Neural cell (in vitro differentiated cells): ENCODE measurements around the gene ANKS1A. TPM values are rescaled to one million over a fixed set of nuclear protein-coding genes. Genes with fewer than 3 reads are reported as not detected.
"Not testable (repeated sequence)": the region's sequence is repeated elsewhere in the genome, so short reads cannot be mapped to it uniquely, and the experiment has no call there.

Source experiments
- H2AFZ ChIP-seq: fragments of 200-600, 300-800 bp; sonication (generic), shearing (Covaris generic); 2 replicates; pipeline ENCODE4 v1.6.0; 2014; ENCODE audit warnings: low read depth, mild to moderate bottlenecking, antibody characterized with exemption, low read length, moderate library complexity
- H3F3A ChIP-seq: fragments of 200-600 bp; shearing (Covaris generic); 2 replicates; pipeline ENCODE4 v1.6.1; 2016; ENCODE audit warnings: mild to moderate bottlenecking, moderate library complexity, mixed read lengths, antibody characterized with exemption, low read length; ENCODE audit not compliant: insufficient read depth, poor library complexity, severe bottlenecking
- H3K27ac ChIP-seq: fragments of 200-600, 300-800 bp; sonication (generic), shearing (Covaris generic); 2 replicates; pipeline ENCODE4 v1.5.1; 2014; ENCODE audit warnings: mild to moderate bottlenecking, low read length, moderate library complexity
- H3K27me3 ChIP-seq: fragments of 300-800, 200-600 bp; sonication (generic), shearing (Covaris generic); 2 replicates; pipeline ENCODE4 v1.6.0; 2014; ENCODE audit warnings: mild to moderate bottlenecking, low read depth, low read length, moderate library complexity; ENCODE audit not compliant: insufficient read depth
- H3K36me3 ChIP-seq: fragments of 300-800, 200-600 bp; sonication (generic), shearing (Covaris generic); 2 replicates; pipeline ENCODE4 v1.5.1; 2014; ENCODE audit warnings: mild to moderate bottlenecking, antibody characterized with exemption, low read length, moderate library complexity; ENCODE audit not compliant: insufficient read depth
- H3K4me2 ChIP-seq: fragments of 300-800, 200-600 bp; sonication (generic), shearing (Covaris generic); 2 replicates; pipeline ENCODE4 v1.6.0; 2014; ENCODE audit warnings: mild to moderate bottlenecking, low read length
- H3K4me3 ChIP-seq: fragments of 300-800, 200-600 bp; sonication (generic), shearing (Covaris generic); 2 replicates; pipeline ENCODE4 v1.5.1; 2014; ENCODE audit warnings: mild to moderate bottlenecking, low read length, moderate library complexity
- H3K79me2 ChIP-seq: fragments of 200-600 bp; shearing (Covaris generic); replicated peaks from 2 replicates; pipeline ENCODE4 v1.6.0; 2014; ENCODE audit warnings: mild to moderate bottlenecking, low read length, moderate library complexity; ENCODE audit not compliant: insufficient read depth
- H3K9ac ChIP-seq: fragments of 300-800, 200-600 bp; sonication (generic), shearing (Covaris generic); 2 replicates; pipeline ENCODE4 v1.6.1; 2016; ENCODE audit warnings: mild to moderate bottlenecking, low read length, mixed read lengths
- H3K9me2 ChIP-seq: fragments of 200-600 bp; shearing (Covaris generic); 2 replicates; pipeline ENCODE4 v1.6.1; 2016; ENCODE audit warnings: mild to moderate bottlenecking, low read length, mixed read lengths; ENCODE audit not compliant: insufficient read depth
- H3K9me3 ChIP-seq: fragments of 200-600, 300-800 bp; sonication (generic), shearing (Covaris generic); 2 replicates; pipeline ENCODE4 v1.6.1; 2016; ENCODE audit warnings: mild to moderate bottlenecking, mixed run types, low read length, moderate library complexity, mixed read lengths
- H4K20me1 ChIP-seq: fragments of 200-600 bp; shearing (Covaris generic); 2 replicates; pipeline ENCODE4 v1.6.1; 2016; ENCODE audit warnings: mild to moderate bottlenecking, mixed run types; ENCODE audit not compliant: insufficient read depth
- EP300 ChIP-seq: fragments of 450-650 bp; conservative IDR thresholded peaks from 2 replicates; pipeline ENCODE4 v1.6.1; 2014; ENCODE audit warnings: antibody characterized with exemption, mild to moderate bottlenecking, moderate library complexity; ENCODE audit not compliant: poor library complexity, severe bottlenecking
- EZH2 ChIP-seq: fragments of 200-600, 300-800 bp; shearing (Covaris generic), sonication (generic); IDR thresholded peaks from 2 replicates; pipeline ENCODE4 v1.6.1; 2014; ENCODE audit warnings: antibody characterized with exemption, low read length, borderline replicate concordance, mild to moderate bottlenecking; ENCODE audit not compliant: insufficient read depth, poor library complexity, severe bottlenecking
- MXI1 ChIP-seq: fragments of 450-650 bp; conservative IDR thresholded peaks from 2 replicates; pipeline ENCODE4 v1.6.1; 2014; ENCODE audit warnings: antibody characterized with exemption, mild to moderate bottlenecking; ENCODE audit not compliant: poor library complexity, severe bottlenecking
- POLR2AphosphoS5 ChIP-seq: IDR thresholded peaks from 2 replicates; pipeline ENCODE4 v1.6.1; 2012
- RAD21 ChIP-seq: fragments of 450-650 bp; conservative IDR thresholded peaks from 2 replicates; pipeline ENCODE4 v1.6.1; 2014; ENCODE audit warnings: antibody characterized with exemption, mild to moderate bottlenecking, moderate library complexity
- SMC3 ChIP-seq: fragments of 450-650 bp; conservative IDR thresholded peaks from 2 replicates; pipeline ENCODE4 v1.6.1; 2014; ENCODE audit warnings: antibody characterized with exemption, mild to moderate bottlenecking, moderate library complexity; ENCODE audit not compliant: poor library complexity
- TAF1 ChIP-seq: IDR thresholded peaks from 2 replicates; pipeline ENCODE4 v1.6.1; 2012; ENCODE audit warnings: low read depth
- polyA plus RNA-seq: library from polyadenylated mRNA; depleted of rRNA; stranded (reverse); fragments of >200 nt; gene quantifications from 2 replicates; pipeline ENCODE4 v1.2.3, GENCODE V29; 2014
- TF ChIP-seq, protein P1 (sequence below): IDR thresholded peaks from 2 replicates; pipeline ENCODE4 v1.6.1; 2012; ENCODE audit warnings: borderline replicate concordance
- TF ChIP-seq, protein P2 (sequence below): fragments of 450-650 bp; IDR thresholded peaks from 2 replicates; pipeline ENCODE4 v1.5.1; 2014; ENCODE audit warnings: antibody characterized with exemption, mild to moderate bottlenecking, moderate library complexity; ENCODE audit not compliant: poor library complexity, severe bottlenecking

The ANKS1A gene
- polyA plus RNA-seq, 1 donor from 2014 or later = 22.6 TPM

DNA sequence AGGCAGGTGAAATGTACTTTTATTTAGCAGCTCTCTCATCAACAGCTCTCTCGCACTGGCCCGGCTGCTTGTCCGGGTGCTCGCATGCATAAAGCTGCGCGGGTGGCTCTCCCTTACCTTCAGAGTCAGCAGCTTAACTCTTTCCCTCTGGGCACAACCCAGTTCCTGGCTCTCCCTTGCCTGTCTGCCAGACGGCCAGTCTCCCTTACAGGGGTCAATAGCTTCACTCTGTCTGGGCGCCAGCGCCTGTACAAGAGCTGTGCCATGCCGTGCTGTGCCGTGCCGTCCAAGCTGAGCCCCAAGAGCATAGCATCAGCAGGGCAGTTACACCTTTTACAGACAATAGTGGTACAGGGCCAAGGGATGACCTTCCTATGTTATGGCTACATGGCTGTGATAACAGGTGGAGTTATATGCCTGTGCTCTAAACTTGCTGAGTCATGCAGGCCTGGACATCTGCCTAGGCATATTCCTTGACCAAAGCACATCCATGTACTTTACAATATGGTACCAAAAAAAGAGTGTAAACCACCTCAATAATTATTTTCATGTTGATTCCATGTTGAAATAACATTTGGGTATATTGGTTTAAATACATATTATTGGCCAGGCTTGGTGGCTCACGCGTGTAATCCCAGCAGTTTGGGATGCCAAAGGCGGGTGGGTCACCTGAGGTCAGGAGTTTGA, 49.2 kb upstream of the ANKS1A start:
- Histone ChIP-seq H3F3A (no peaks in the 10 kb centered on the region), H3K4me2 (no peak overlapping the region), H3K9me2 (no peaks in the 10 kb centered on the region), H3K9ac (no peak overlapping the region), H3K9me3 (no peaks in the 10 kb centered on the region), H2AFZ (no peak overlapping the region), H3K79me2 (no peaks in the 10 kb centered on the region), H4K20me1 (no peaks in the 10 kb centered on the region), H3K27me3 (no peaks in the 10 kb centered on the region), H3K4me3 (no peak overlapping the region), H3K27ac (no peak overlapping the region), H3K36me3 (no peaks in the 10 kb centered on the region)
- TF ChIP-seq RAD21 = no peak
- TF ChIP-seq EP300 = no peak
- TF ChIP-seq POLR2AphosphoS5 = no peak
- no peak for TF ChIP-seq MXI1
- no peak for TF ChIP-seq SMC3
- TF ChIP-seq, protein P1, sequence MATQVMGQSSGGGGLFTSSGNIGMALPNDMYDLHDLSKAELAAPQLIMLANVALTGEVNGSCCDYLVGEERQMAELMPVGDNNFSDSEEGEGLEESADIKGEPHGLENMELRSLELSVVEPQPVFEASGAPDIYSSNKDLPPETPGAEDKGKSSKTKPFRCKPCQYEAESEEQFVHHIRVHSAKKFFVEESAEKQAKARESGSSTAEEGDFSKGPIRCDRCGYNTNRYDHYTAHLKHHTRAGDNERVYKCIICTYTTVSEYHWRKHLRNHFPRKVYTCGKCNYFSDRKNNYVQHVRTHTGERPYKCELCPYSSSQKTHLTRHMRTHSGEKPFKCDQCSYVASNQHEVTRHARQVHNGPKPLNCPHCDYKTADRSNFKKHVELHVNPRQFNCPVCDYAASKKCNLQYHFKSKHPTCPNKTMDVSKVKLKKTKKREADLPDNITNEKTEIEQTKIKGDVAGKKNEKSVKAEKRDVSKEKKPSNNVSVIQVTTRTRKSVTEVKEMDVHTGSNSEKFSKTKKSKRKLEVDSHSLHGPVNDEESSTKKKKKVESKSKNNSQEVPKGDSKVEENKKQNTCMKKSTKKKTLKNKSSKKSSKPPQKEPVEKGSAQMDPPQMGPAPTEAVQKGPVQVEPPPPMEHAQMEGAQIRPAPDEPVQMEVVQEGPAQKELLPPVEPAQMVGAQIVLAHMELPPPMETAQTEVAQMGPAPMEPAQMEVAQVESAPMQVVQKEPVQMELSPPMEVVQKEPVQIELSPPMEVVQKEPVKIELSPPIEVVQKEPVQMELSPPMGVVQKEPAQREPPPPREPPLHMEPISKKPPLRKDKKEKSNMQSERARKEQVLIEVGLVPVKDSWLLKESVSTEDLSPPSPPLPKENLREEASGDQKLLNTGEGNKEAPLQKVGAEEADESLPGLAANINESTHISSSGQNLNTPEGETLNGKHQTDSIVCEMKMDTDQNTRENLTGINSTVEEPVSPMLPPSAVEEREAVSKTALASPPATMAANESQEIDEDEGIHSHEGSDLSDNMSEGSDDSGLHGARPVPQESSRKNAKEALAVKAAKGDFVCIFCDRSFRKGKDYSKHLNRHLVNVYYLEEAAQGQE = no peak
- TF ChIP-seq TAF1 = no peak
- TF ChIP-seq, protein P2, sequence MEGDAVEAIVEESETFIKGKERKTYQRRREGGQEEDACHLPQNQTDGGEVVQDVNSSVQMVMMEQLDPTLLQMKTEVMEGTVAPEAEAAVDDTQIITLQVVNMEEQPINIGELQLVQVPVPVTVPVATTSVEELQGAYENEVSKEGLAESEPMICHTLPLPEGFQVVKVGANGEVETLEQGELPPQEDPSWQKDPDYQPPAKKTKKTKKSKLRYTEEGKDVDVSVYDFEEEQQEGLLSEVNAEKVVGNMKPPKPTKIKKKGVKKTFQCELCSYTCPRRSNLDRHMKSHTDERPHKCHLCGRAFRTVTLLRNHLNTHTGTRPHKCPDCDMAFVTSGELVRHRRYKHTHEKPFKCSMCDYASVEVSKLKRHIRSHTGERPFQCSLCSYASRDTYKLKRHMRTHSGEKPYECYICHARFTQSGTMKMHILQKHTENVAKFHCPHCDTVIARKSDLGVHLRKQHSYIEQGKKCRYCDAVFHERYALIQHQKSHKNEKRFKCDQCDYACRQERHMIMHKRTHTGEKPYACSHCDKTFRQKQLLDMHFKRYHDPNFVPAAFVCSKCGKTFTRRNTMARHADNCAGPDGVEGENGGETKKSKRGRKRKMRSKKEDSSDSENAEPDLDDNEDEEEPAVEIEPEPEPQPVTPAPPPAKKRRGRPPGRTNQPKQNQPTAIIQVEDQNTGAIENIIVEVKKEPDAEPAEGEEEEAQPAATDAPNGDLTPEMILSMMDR = no peak

DNA sequence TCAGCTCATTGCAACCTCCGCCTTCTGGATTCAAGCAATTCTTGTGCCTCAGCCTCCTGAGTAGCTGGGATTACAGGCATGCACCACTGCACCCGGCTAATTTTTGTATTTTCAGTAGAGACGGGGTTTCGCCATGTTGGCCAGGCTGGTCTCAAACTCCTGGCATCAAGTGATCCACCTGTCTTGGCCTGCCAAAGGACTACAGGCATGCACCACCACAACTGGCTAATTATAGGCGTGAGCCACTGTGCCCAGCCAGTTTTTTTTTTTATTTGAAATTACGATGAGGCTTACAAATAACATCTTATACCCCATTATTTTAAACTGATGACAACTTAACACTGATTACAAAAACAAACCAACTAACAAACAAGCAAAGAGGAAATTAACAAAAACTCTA, 40.0 kb upstream of the ANKS1A start:
- not testable (repeated sequence) for H3K9me3 ChIP-seq, H3K4me2 ChIP-seq, H3K9me2 ChIP-seq, H3K27ac ChIP-seq, H3K79me2 ChIP-seq, H2AFZ ChIP-seq, H4K20me1 ChIP-seq, H3K9ac ChIP-seq, H3K27me3 ChIP-seq, H3K4me3 ChIP-seq, H3K36me3 ChIP-seq, H3F3A ChIP-seq

DNA sequence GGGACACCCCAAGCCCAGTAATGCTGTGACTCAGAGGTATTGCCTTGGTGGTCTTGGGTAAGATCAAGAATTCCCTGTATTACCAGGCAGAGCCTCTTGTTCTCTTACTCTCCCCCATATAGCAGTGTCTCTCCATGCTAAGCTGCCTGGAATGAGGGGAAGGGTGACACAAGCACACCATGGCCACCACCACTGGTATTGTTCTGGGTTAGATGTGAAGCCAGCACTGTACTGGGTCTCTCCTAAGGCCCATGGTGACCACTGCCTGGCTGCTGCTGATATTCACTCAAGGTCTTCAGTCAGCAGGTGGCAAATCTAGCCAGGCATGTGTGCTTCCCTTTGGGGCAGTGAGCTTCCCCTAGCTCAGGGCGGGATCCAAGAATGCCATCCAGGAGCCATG, 37.7 kb upstream of the ANKS1A start:
- no peak overlapping the region for H2AFZ ChIP-seq
- H3K9ac ChIP-seq = no peak overlapping the region
- H4K20me1 ChIP-seq = no peaks in the 10 kb centered on the region
- no peaks in the 10 kb centered on the region for H3F3A ChIP-seq
- H3K27ac ChIP-seq = no peak overlapping the region
- no peaks in the 10 kb centered on the region for H3K36me3 ChIP-seq
- no peak overlapping the region for H3K4me3 ChIP-seq
- no peaks in the 10 kb centered on the region for H3K9me2 ChIP-seq
- H3K4me2 ChIP-seq = no peak overlapping the region
- H3K79me2 ChIP-seq = no peaks in the 10 kb centered on the region
- TF ChIP-seq RAD21 (no peak), MXI1 (no peak), POLR2AphosphoS5 (no peak), EZH2 (no peak), SMC3 (no peak), TAF1 (no peak), EP300 (no peak)
- TF ChIP-seq, protein P1 = no peak
- TF ChIP-seq, protein P2 = no peak
- no peaks in the 10 kb centered on the region for H3K9me3 ChIP-seq
- H3K27me3 ChIP-seq = no peaks in the 10 kb centered on the region
